GM12892 (cell line): ENCODE results near the gene CENPS.
"Not testable (repeated sequence)": the region's sequence is repeated elsewhere in the genome, so short reads cannot be mapped to it uniquely, and the experiment has no call there.

Experiments
- DNase-seq: peaks from one replicate; pipeline ENCODE4 v3.0.0; 2011; ENCODE audit not compliant: insufficient read length
- FAIRE-seq: peaks from 2 replicates; lab custom pipeline; 2011; peaks lifted over from hg19 to GRCh38; lab: Jason Lieb, UNC
- POLR2A ChIP-seq: IDR thresholded peaks from 2 replicates; pipeline ENCODE4 v1.6.1; 2011; ENCODE audit warnings: low read depth, low read length, control low read depth
- POLR2AphosphoS5 ChIP-seq: IDR thresholded peaks from 2 replicates; pipeline ENCODE4 v1.6.1; 2011; ENCODE audit warnings: low read depth, low read length, control low read depth
- TAF1 ChIP-seq: IDR thresholded peaks from 2 replicates; pipeline ENCODE4 v1.6.1; 2011; ENCODE audit warnings: low read depth, mild to moderate bottlenecking, control low read depth, low read length, borderline replicate concordance

CENPS gene

GRCh38 chr1:10398734-10399443, 31.3 kb upstream of the CENPS start, which contains the start of gene PGD:
TSS of gene PGD (plus strand) at chr1:10399064. CDS start at chr1:10399118, 54 bp downstream.
- DNase-seq (peak; percentile 99), FAIRE-seq (peak; percentile 94)
- peak; percentile 74 for TF ChIP-seq TAF1
- peak; percentile 81 for TF ChIP-seq POLR2AphosphoS5
- TF ChIP-seq POLR2A = peak; percentile 89

- DNase-seq (no peak), FAIRE-seq (no peak)
- TF ChIP-seq POLR2A (no peak), POLR2AphosphoS5 (no peak), TAF1 (no peak)
Measured at GRCh38 chr1:10399444-10399941, 30.7 kb upstream of the CENPS start.

- FAIRE-seq (no peak), DNase-seq (no peak)
- TF ChIP-seq POLR2AphosphoS5 = no peak
Measured at GRCh38 chr1:10400013-10400412, 30.2 kb upstream of the CENPS start.

GRCh38 chr1:10401281-10401680, 29.0 kb upstream of the CENPS start:
- DNase-seq (no peak), FAIRE-seq (no peak)
- no peak for TF ChIP-seq POLR2AphosphoS5
- TF ChIP-seq POLR2A = no peak
- no peak for TF ChIP-seq TAF1

GRCh38 chr1:10402729-10403274, 27.4 kb upstream of the CENPS start:
- DNase-seq (no peak), FAIRE-seq (no peak)
- TF ChIP-seq POLR2AphosphoS5 = no peak
- TF ChIP-seq POLR2A = no peak
- no peak for TF ChIP-seq TAF1

- FAIRE-seq = no peak
- no peak for TF ChIP-seq POLR2A
- no peak for TF ChIP-seq POLR2AphosphoS5
- no peak for TF ChIP-seq TAF1
- no peak for DNase-seq
Measured at GRCh38 chr1:10407201-10407600, 23.0 kb upstream of the CENPS start.

GRCh38 chr1:10415211-10415930, 14.9 kb upstream of the CENPS start:
- TF ChIP-seq POLR2A (no peak), TAF1 (no peak), POLR2AphosphoS5 (no peak)
- FAIRE-seq (no peak), DNase-seq (no peak)

GRCh38 chr1:10415967-10416366, 14.3 kb upstream of the CENPS start:
- FAIRE-seq, DNase-seq: not testable (repeated sequence)

GRCh38 chr1:10418741-10419140, 11.5 kb upstream of the CENPS start:
- DNase-seq, FAIRE-seq: not testable (repeated sequence)

- no peak for TF ChIP-seq POLR2A
- TF ChIP-seq POLR2AphosphoS5 = no peak
- TF ChIP-seq TAF1 = no peak
- FAIRE-seq (no peak), DNase-seq (no peak)
Measured at GRCh38 chr1:10419351-10419750, 10.9 kb upstream of the CENPS start.

- no peak for FAIRE-seq
- no peak for DNase-seq
- TF ChIP-seq POLR2AphosphoS5 = no peak
- no peak for TF ChIP-seq POLR2A
- TF ChIP-seq TAF1 = no peak
Measured at GRCh38 chr1:10421637-10422036, 8.6 kb upstream of the CENPS start.

GRCh38 chr1:10424034-10424433, 6.2 kb upstream of the CENPS start:
- FAIRE-seq (no peak), DNase-seq (no peak)
- TF ChIP-seq POLR2AphosphoS5 (no peak), POLR2A (no peak), TAF1 (no peak)
